Stomach (tissue), 9 donors: Measurements from ENCODE around the gene CAMK2G. TPM values are rescaled to one million over a fixed set of nuclear protein-coding genes. Genes with fewer than 3 reads are reported as not detected.

Experiments used
- DNase-seq, 2 donors: peaks; one replicate each; pipeline versions ENCODE4 v3.0.0 to v3.0.0-alpha.2; 2013 to 2019
- H3K27ac ChIP-seq, 5 donors: fragments of 200-600 bp in 4 of 5; sonication (generic) in 4 of 5; one replicate each; pipeline ENCODE4 v1.5.1; 2013 to 2019; ENCODE audit warnings: mild to moderate bottlenecking in 1 of 5, moderate library complexity in 1 of 5
- H3K27me3 ChIP-seq, 3 donors: fragments of 200-600 bp; sonication (generic); one replicate each; pipeline ENCODE4 v1.5.1; 2017 to 2019; ENCODE audit warnings: mixed run types in 1 of 3
- H3K36me3 ChIP-seq, 4 donors: fragments of 200-600 bp; sonication (generic); 1 replicate in 3 of 4; 2 replicates in 1 of 4; pipeline ENCODE4 v1.5.1; 2016 to 2019
- H3K4me1 ChIP-seq, 4 donors: fragments of 200-600 bp; sonication (generic); one replicate each; pipeline ENCODE4 v1.5.1; 2016 to 2019
- H3K4me3 ChIP-seq, 4 donors: fragments of 200-600 bp; sonication (generic) in 3 of 4; one replicate each; pipeline ENCODE4 v1.5.1; 2016 to 2019; ENCODE audit warnings: mild to moderate bottlenecking in 1 of 4
- H3K9me3 ChIP-seq, 4 donors: fragments of 200-600 bp; sonication (generic); one replicate each; pipeline ENCODE4 v1.5.1; 2016 to 2019
- CTCF ChIP-seq, 7 experiments: fragments of 450-650 bp in 4 of 7; fragments of 200-600 bp in 3 of 7; sonication (generic) in 3 of 7; IDR thresholded peaks; one replicate each; pipeline ENCODE4 v1.5.1; 2016 to 2019; ENCODE audit warnings: antibody characterized with exemption in 7 of 7, control low read depth in 2 of 7, mild to moderate bottlenecking in 1 of 7
- EP300 ChIP-seq: sonication (generic); formaldehyde crosslinking; IDR thresholded peaks from one replicate; pipeline ENCODE4 v1.6.1; 2017; ENCODE audit warnings: antibody characterized with exemption
- POLR2A ChIP-seq, 4 donors: fragments of 450-650 bp; IDR thresholded peaks; one replicate each; pipeline ENCODE4 v1.6.1; 2016; ENCODE audit warnings: antibody characterized with exemption in 4 of 4, control low read depth in 2 of 4, mild to moderate bottlenecking in 1 of 4, moderate library complexity in 1 of 4
- POLR2AphosphoS5 ChIP-seq, 3 donors: sonication (generic); formaldehyde crosslinking; IDR thresholded peaks; one replicate each; pipeline ENCODE4 v1.6.1; 2016; ENCODE audit warnings: antibody characterized with exemption in 3 of 3
- WGBS, 5 donors: extraction: QIAGEN DNeasy Blood & Tissue Kit in 3 of 5; methylation state at CpG; one replicate each; pipeline versions ENCODE4 v1.1.5 to v1.1.7; 2013 to 2018; 5-methylcytosine and 5-hydroxymethylcytosine counted together
- intact Hi-C: fragments of 100-400 bp; cut with DNase I; formaldehyde crosslinking; loops from one replicate; pipeline ENCODE4 v1.15.1; 2023; ENCODE audit warnings: low total_unique reads
- polyA plus RNA-seq, 3 donors: library from polyadenylated mRNA; stranded (reverse); fragments of 200-250 nt; gene quantifications; one replicate each; pipeline ENCODE4 v1.2.3, GENCODE V29; 2013
- total RNA-seq, 5 donors: library from RNA; depleted of rRNA; stranded (reverse); fragments of >200 nt; gene quantifications; one replicate each; pipeline versions ENCODE4 v1.1.0 to v1.2.3, GENCODE V29; 2014 to 2016
- donor health status: healthy with polysubstance abuse.
- donor health status: Bipolar disorder and iron deficiency.
- donor health status: healthy.

The CAMK2G gene
- total and polyA plus RNA-seq, 8 donors, result 7.5 to 93.3 (median 29.6) TPM

GRCh38 chr10:73839276-73839966 is 34.9 kb downstream of the CAMK2G start:
- intact Hi-C loops, result no loop called here
- Histone ChIP-seq H3K27ac (no peak overlapping the region), H3K9me3 (no peaks in the 10 kb centered on the region), H3K36me3 (peaks cover 52 to 96% (median 93%) of the 10 kb centered on the region in 4 donors), H3K4me3 (no peak overlapping the region), H3K4me1 (peaks cover 0 to 26% (median 6%) of the 10 kb centered on the region in 4 donors), H3K27me3 (no peaks in the 10 kb centered on the region)
- no peak for TF ChIP-seq EP300
- no peak for TF ChIP-seq POLR2AphosphoS5 (IDR thresholded peaks at IDR 0.05)
- TF ChIP-seq CTCF (IDR thresholded peaks at IDR 0.05), result no peak
- no peak for TF ChIP-seq POLR2A (IDR thresholded peaks at IDR 0.05)
- 87 to 97% (median 97%) methylated on average over 20 to 40 of the region's 40 CpGs for WGBS, 5 donors
- no peak for DNase-seq

- Histone ChIP-seq H3K36me3 (peaks cover 52 to 95% (median 91%) of the 10 kb centered on the region in 4 donors), H3K4me3 (no peak overlapping the region), H3K27ac (no peak overlapping the region), H3K27me3 (no peaks in the 10 kb centered on the region), H3K9me3 (no peaks in the 10 kb centered on the region), H3K4me1 (peaks cover 0 to 26% (median 6%) of the 10 kb centered on the region in 4 donors)
- TF ChIP-seq CTCF (IDR thresholded peaks at IDR 0.05), result no peak
- TF ChIP-seq POLR2A (IDR thresholded peaks at IDR 0.05), result no peak
- no peak for TF ChIP-seq POLR2AphosphoS5 (IDR thresholded peaks at IDR 0.05)
- no peak for TF ChIP-seq EP300
- intact Hi-C loops, result no loop called here
- no peak for DNase-seq
- 93 to 97% (median 96%) methylated on average over 2 to 8 of the region's 8 CpGs for WGBS, 5 donors
These were observed 35.5 kb downstream of the CAMK2G start for GRCh38 chr10:73838827-73839226.

- intact Hi-C loops, result no loop called here
- no peak for DNase-seq
- Histone ChIP-seq H3K27me3 (no peaks in the 10 kb centered on the region), H3K9me3 (no peaks in the 10 kb centered on the region), H3K4me3 (no peak overlapping the region), H3K36me3 (peaks cover 47 to 88% (median 83%) of the 10 kb centered on the region in 4 donors), H3K27ac (peak overlapping the region in 2 of 5 donors; percentile 15 to 58), H3K4me1 (peaks cover 0 to 26% (median 5%) of the 10 kb centered on the region in 4 donors)
- 77 to 94% (median 89%) methylated on average over 3 of the region's 3 CpGs for WGBS, 5 donors
- no peak for TF ChIP-seq CTCF (IDR thresholded peaks at IDR 0.05)
- TF ChIP-seq POLR2A (IDR thresholded peaks at IDR 0.05), result no peak
- TF ChIP-seq EP300, result no peak
- no peak for TF ChIP-seq POLR2AphosphoS5 (IDR thresholded peaks at IDR 0.05)
These were observed 36.3 kb downstream of the CAMK2G start for GRCh38 chr10:73838008-73838567.

GRCh38 chr10:73837072-73837471 is 37.3 kb downstream of the CAMK2G start:
- intact Hi-C loops, result no loop called here
- DNase-seq, result no peak
- Histone ChIP-seq H3K27me3 (no peaks in the 10 kb centered on the region), H3K4me3 (no peak overlapping the region), H3K9me3 (no peaks in the 10 kb centered on the region), H3K27ac (peak overlapping the region in 3 of 5 donors; percentile 26 to 58 (median 49)), H3K4me1 (peaks cover 0 to 26% (median 4%) of the 10 kb centered on the region in 4 donors), H3K36me3 (peaks cover 37 to 82% (median 73%) of the 10 kb centered on the region in 4 donors)
- no peak for TF ChIP-seq EP300
- 73 to 85% (median 79%) methylated on average over 3 of the region's 3 CpGs for WGBS, 5 donors
